HCT116 (cell line): ENCODE results near the gene TCF21. TPM values are rescaled to one million over a fixed set of nuclear protein-coding genes. Genes with fewer than 3 reads are reported as not detected.

Experiments used
- ATAC-seq: fragments of 200-7000 bp; cut with Tn5 transposase; 2 replicates; pipeline ENCODE4 v1.9.1; 2020; ENCODE audit warnings: mild to moderate bottlenecking, moderate library complexity
- BruUV-seq: library from RNA; stranded (reverse); fragments of 400-500 nt; replicated peaks from 2 replicates; lab custom pipeline; 2021; lab: Mats Ljungman, UMichigan
- CTCF ChIA-PET: fragments of 300-600 bp; sonication (Branson Sonifier 250); formaldehyde crosslinking; loops from one replicate; lab custom pipeline; 2021; ENCODE audit warnings: antibody characterized with exemption; lab: Charles Lee
- POLR2A ChIA-PET: fragments of 300-600, 350-600 bp; sonication (Branson Sonifier 250); formaldehyde crosslinking; loops from one replicate; lab custom pipeline; 2021; ENCODE audit warnings: antibody characterized with exemption; lab: Charles Lee
- RAD21 ChIA-PET, 2 experiments: fragments of 300-600 bp; sonication (Branson Sonifier 250); formaldehyde crosslinking; loops; one replicate each; lab custom pipeline; 2023; ENCODE audit warnings: low total read pairs in 2 of 2; ENCODE audit not compliant: uncharacterized antibody in 2 of 2, unreplicated experiment in 2 of 2, low non-redundant PET in 1 of 2; lab: Charles Lee
- DNase-seq: peaks from one replicate; pipeline ENCODE4 v3.0.0-alpha.2; 2010; ENCODE audit warnings: low read depth, low spot score
- H2AFZ ChIP-seq: fragments of 200-600 bp; shearing (Covaris generic), sonication (generic); 2 replicates; pipeline ENCODE4 v1.6.1; 2017; ENCODE audit warnings: low read depth, mixed run types, mixed read lengths, antibody characterized with exemption, low read length; ENCODE audit not compliant: poor library complexity, severe bottlenecking
- H3K27ac ChIP-seq: 2 replicates; pipeline ENCODE4 v1.5.1; 2012; ENCODE audit warnings: low read depth, low read length
- H3K27me3 ChIP-seq: fragments of 200-600 bp; sonication (generic); 2 replicates; pipeline ENCODE4 v1.6.1; 2016; ENCODE audit warnings: mixed run types, low read length, mixed read lengths; ENCODE audit not compliant: insufficient read depth
- H3K36me3 ChIP-seq, 2 experiments: fragments of 200-500 bp in 1 of 2; fragments of 200-600 bp in 1 of 2; sonication (Bioruptor generic) in 1 of 2; sonication (generic) in 1 of 2; 2 replicates each; pipeline versions ENCODE4 v1.5.1 to v1.6.1; 2014 to 2016; ENCODE audit warnings: low read length in 2 of 2, inconsistent platforms in 1 of 2, mixed read lengths in 1 of 2, mixed run types in 1 of 2; ENCODE audit not compliant: insufficient read depth in 2 of 2, control insufficient read depth in 1 of 2
- H3K4me1 ChIP-seq, 2 experiments: fragments of 200-600 bp in 1 of 2; sonication (generic) in 1 of 2; 2 replicates each; pipeline versions ENCODE4 v1.5.1 to v1.6.1; 2012 to 2017; ENCODE audit warnings: low read length in 2 of 2, inconsistent platforms in 1 of 2, mild to moderate bottlenecking in 1 of 2, mixed read lengths in 1 of 2, mixed run types in 1 of 2, moderate library complexity in 1 of 2; ENCODE audit not compliant: insufficient read depth in 2 of 2, control insufficient read depth in 1 of 2
- H3K4me2 ChIP-seq: fragments of 200-600 bp; sonication (generic); 2 replicates; pipeline ENCODE4 v1.6.1; 2017; ENCODE audit warnings: mixed run types, low read length, mixed read lengths
- H3K4me3 ChIP-seq, 2 experiments: fragments of 200-600 bp in 1 of 2; sonication (generic) in 1 of 2; replicated peaks in 1 of 2; 2 replicates each; pipeline ENCODE4 v1.5.1; 2011 to 2016; ENCODE audit warnings: low read length in 2 of 2, control low read depth in 1 of 2, low read depth in 1 of 2, mild to moderate bottlenecking in 1 of 2, mixed read lengths in 1 of 2, mixed run types in 1 of 2
- H3K79me2 ChIP-seq: fragments of 200-600 bp; sonication (generic); 2 replicates; pipeline ENCODE4 v1.6.1; 2017; ENCODE audit warnings: mild to moderate bottlenecking, mixed run types, low read length, moderate library complexity, mixed read lengths; ENCODE audit not compliant: insufficient read depth
- H3K9ac ChIP-seq: fragments of 200-600 bp; sonication (generic); 2 replicates; pipeline ENCODE4 v1.6.1; 2016; ENCODE audit warnings: low read length, mixed read lengths
- H3K9me2 ChIP-seq: fragments of 200-600 bp; sonication (generic), shearing (Covaris generic); 2 replicates; pipeline ENCODE4 v1.6.1; 2017; ENCODE audit warnings: mixed run types, mild to moderate bottlenecking, moderate library complexity; ENCODE audit not compliant: insufficient read depth
- H3K9me3 ChIP-seq, 2 experiments: fragments of 200-500 bp in 1 of 2; fragments of 200-600 bp in 1 of 2; sonication (Bioruptor generic) in 1 of 2; sonication (generic) in 1 of 2; 2 replicates each; pipeline ENCODE4 v1.6.1; 2014 to 2017; ENCODE audit warnings: low read length in 2 of 2, mixed read lengths in 2 of 2, inconsistent platforms in 1 of 2, low read depth in 1 of 2, mild to moderate bottlenecking in 1 of 2, mixed run types in 1 of 2, moderate library complexity in 1 of 2; ENCODE audit not compliant: control insufficient read depth in 1 of 2, insufficient read depth in 1 of 2
- H4K20me1 ChIP-seq: fragments of 200-600 bp; sonication (generic), shearing (Covaris generic); 2 replicates; pipeline ENCODE4 v1.6.1; 2017; ENCODE audit warnings: mixed run types, mild to moderate bottlenecking, moderate library complexity; ENCODE audit not compliant: insufficient read depth
- ATF3 ChIP-seq: IDR thresholded peaks from 2 replicates; pipeline ENCODE4 v1.6.1; 2012
- CBX3 ChIP-seq: IDR thresholded peaks from 2 replicates; pipeline ENCODE4 v1.6.1; 2012; ENCODE audit warnings: low read depth
- CTCF ChIP-seq, 3 experiments: fragments of 200-600 bp in 1 of 3; sonication (generic) in 1 of 3; IDR thresholded peaks in 2 of 3; conservative IDR thresholded peaks in 1 of 3; 2 replicates each; pipeline ENCODE4 v1.5.1; 2012 to 2017; ENCODE audit warnings: low read depth in 2 of 3, low read length in 2 of 3, antibody characterized with exemption in 1 of 3, borderline replicate concordance in 1 of 3, control low read depth in 1 of 3, mild to moderate bottlenecking in 1 of 3, mixed read lengths in 1 of 3, mixed run types in 1 of 3, moderate library complexity in 1 of 3; ENCODE audit not compliant: insufficient read depth in 1 of 3
- RAD21 ChIP-seq: IDR thresholded peaks from 2 replicates; pipeline ENCODE4 v1.6.1; 2012; ENCODE audit warnings: low read depth, mild to moderate bottlenecking
- intact Hi-C: fragments of 100-400 bp; cut with micrococcal nuclease; formaldehyde crosslinking; loops from 2 replicates; pipeline ENCODE4 v1.10.0; 2022
- total RNA-seq: library from RNA; stranded (reverse); gene quantifications from one replicate; pipeline ENCODE4 v1.2.1, GENCODE V29; 2021; ENCODE audit not compliant: unreplicated experiment

TCF21 gene
- total RNA-seq, 1 experiment from 2014 or later: 0.20 TPM

GRCh38 chr6:133916650-133917151, 27.8 kb downstream of the TCF21 start:
- H3K4me3 ChIP-seq: peak overlapping the region in 1 of 2 experiments; percentile 31; a peak in 1 of 4 replicates
- peak overlapping the region; percentile 67 for H3K4me2 ChIP-seq
- no peaks in the 10 kb centered on the region for H3K79me2 ChIP-seq
- peak overlapping the region; percentile 94 for H2AFZ ChIP-seq
- TF ChIP-seq CBX3 (peak; percentile 57; the same call in 1 of the 2 replicates), ATF3 (no peak), RAD21 (peak; percentile 97), CTCF (IDR thresholded peaks at IDR 0.05 in 2 of 3, conservative IDR thresholded peaks at IDR 0.05 in 1 of 3; ENCODE audit: borderline replicate concordance in 1 of 3, insufficient read depth in 1 of 3, low read depth in 2 of 3, low read length in 2 of 3) (peak; percentile 94 to 96 (median 96))
- peaks cover 8 to 12% of the 10 kb centered on the region in 2 experiments for H3K4me1 ChIP-seq
- H3K36me3 ChIP-seq: no peaks in the 10 kb centered on the region
- H3K9ac ChIP-seq: peak overlapping the region; percentile 17; the same call in 1 of the 2 replicates
- no peaks in the 10 kb centered on the region for H3K9me3 ChIP-seq
- ChIA-PET RAD21 (interaction anchor here (0.5 to 2.9 kb wide), 5 partner anchors 79 to 348 kb away, joined by 4 to 30 read pairs (median 10); no protein-coding TSS in a partner anchor), POLR2A (interaction anchor here (0.5 to 2.4 kb wide), 4 partner anchors 79 to 347 kb away, joined by 3 to 16 read pairs (median 4); no protein-coding TSS in a partner anchor), CTCF (interaction anchor here (0.6 to 5.9 kb wide), 36 partner anchors 9 to 1093 kb away, joined by 3 to 193 read pairs (median 5); no protein-coding TSS in a partner anchor)
- DNase-seq: peak; percentile 85
- no peaks in the 10 kb centered on the region for H4K20me1 ChIP-seq
- peak overlapping the region; percentile 41; the same call in 1 of the 2 replicates for H3K27ac ChIP-seq
- peak; percentile 89 for ATAC-seq
- intact Hi-C loops: loop anchor here (1.0 to 10.0 kb wide), 6 partner anchors 78 to 1086 kb away; no protein-coding TSS in a partner anchor
- no peaks in the 10 kb centered on the region for H3K9me2 ChIP-seq
- H3K27me3 ChIP-seq: no peaks in the 10 kb centered on the region
- BruUV-seq: no TSS peak
